Superior temporal gyrus (tissue), 1 donor: ENCODE data around the gene FHL2.
"Not testable (repeated sequence)": the region's sequence is repeated elsewhere in the genome, so short reads cannot be mapped to it uniquely, and the experiment has no call there.

Experiments used
- DNase-seq: peaks from one replicate; pipeline ENCODE4 v3.0.0-alpha.2; 2016; ENCODE audit errors: extremely low spot score

Gene FHL2

GRCh38 chr2:105344704-105345345, 54.0 kb downstream of the FHL2 start:
- peak; percentile 73 for DNase-seq

DNA sequence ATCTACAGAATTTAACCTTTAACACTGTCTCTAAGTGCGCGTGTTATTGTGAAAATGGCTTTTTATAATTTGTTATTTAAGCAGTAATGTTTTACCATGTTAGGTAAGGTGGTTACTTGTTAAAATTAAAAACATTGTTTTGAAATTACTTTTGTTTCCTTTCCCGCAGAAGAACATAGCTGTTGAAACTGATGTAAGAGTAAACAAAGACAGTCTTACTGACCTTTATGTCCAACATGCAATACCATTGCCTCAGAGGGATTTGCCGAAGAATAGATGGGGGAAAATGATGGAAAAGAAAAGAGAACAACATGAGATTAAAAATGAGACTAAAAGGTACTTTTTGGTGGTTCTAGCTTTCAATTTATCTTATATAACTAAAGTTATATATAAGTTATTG, 59.4 kb downstream of the FHL2 start:
- no peak for DNase-seq

GRCh38 chr2:105338020-105338385, 60.8 kb downstream of the FHL2 start:
- DNase-seq: no peak

- DNase-seq: peak; percentile 92
Observed at GRCh38 chr2:105337122-105338019, 61.5 kb downstream of the FHL2 start, which contains the start of gene C2orf49. C2orf49 (plus strand) TSS chr2:105337540; CDS start chr2:105337588, 48 bp downstream.

DNA sequence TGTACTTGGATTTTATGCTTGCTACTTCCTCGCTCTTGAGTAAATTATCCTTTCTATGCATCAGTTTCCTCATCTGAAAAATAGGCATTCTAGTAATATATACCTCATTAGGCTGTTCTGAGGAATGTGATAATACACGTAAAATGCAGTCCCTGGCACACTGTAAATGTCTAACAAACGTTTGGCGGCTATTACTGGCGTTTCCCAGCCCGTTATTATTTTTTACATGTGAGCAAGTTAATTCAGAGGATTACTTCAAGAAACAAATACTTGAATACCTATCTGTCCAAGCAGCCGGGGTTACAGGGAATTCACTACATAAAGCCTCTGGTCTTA, 62.1 kb downstream of the FHL2 start:
- no peak for DNase-seq

GRCh38 chr2:105335469-105335868, 63.4 kb downstream of the FHL2 start:
- no peak for DNase-seq

DNA sequence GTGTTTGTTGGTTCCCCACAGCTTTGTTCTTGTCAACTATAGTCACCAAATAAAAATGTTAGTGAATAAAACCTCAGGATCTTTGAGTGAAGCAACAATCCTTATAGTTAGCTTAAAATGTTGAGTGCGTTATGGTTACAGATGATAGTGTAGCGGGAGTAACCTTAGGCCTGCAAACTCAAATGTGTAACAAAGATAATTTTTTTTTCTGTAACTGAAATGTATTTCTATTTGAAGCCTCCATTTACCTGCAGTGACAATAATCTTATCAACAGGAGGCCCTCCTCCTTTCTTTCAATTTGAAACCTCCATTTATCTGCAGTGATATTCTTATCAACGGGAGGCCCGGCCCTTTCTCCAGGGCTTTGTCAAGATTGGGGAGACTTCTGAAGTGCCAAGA, 64.6 kb downstream of the FHL2 start:
- DNase-seq: no peak

DNA sequence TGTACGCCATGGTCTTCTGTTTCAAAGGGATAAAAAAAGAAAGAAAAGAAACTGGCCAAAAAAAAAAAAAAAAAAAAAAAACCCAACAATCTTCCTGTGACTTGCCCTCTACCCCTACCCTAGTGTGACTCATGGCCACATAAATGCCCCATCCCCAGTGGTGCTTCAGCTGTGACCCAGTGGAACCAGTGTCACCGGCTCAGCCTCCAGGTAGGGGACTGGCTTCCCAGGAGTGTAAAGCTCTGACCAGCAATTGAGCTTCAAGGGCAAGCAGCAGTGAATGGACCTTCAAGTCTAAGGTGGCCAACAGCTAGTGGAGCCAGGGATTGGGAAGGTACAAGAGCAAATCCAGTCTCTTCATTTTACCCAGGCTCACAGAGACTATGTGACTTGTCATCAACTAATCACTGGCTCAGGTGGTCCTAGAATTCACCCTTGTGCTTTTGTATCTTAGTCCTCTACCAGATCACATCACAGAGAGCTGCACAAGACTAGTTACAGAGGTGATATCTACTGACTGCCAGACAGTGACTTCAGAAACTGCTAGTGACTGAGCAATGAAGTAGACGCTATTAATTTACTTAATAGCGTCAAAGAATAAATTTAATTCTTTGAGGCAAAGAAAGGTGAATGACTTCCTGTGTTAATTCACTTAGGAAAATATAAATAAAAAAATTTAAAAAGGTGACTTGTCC, 68.0 kb downstream of the FHL2 start:
- DNase-seq: no peak

GRCh38 chr2:105329561-105330495, 69.0 kb downstream of the FHL2 start, which contains the start of gene TGFBRAP1:
TGFBRAP1 (minus strand) TSS chr2:105329735; CDS start chr2:105308301, 21,434 bp downstream.
- peak; percentile 51 for DNase-seq

GRCh38 chr2:105329197-105329554, 69.7 kb downstream of the FHL2 start:
- DNase-seq: no peak

DNA sequence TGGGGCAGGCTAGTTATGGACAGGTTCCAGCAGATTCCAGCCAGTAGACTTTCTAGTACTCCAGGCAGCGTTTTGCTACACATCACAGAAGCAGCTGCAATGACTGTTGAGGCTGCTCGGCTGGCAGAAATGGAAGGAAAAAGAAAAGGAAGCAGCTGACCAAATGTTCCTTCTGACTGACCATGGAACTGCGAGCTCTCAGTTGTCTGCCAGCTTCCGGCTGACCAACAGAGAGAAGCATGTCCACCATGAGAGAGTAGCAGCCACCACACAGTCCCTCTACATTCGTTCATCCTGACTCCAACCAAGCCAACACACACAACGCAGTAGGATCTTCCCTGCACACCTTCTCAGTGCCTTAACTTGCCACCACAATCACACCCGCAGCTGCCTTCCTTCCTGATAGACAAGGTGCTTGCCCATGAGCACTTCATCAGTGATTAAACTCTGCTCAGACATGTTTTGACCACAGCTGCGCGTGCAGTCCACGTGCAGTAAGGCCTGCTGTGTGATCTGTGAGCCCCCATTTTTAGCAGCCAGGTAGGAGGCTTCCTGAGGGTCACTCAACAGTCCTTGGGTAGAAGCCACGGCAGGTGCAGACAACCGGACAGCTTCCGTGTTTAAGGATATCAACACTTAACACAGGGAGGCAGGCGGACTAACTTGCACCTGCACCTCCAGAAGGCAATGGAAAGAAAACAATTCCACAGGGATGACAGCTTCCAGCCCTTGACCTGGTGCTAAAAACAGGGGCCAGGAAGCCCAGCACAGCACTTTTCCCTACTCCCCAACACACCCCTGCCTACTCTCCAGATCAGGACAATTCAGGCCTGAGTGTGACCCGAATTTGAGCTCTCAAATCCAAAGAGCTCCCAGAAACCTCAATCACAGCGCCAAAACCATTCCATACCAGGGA, 70.3 kb downstream of the FHL2 start:
- DNase-seq: peak; percentile 49

- DNase-seq: no peak
Observed at GRCh38 chr2:105327690-105328089, 71.2 kb downstream of the FHL2 start.

DNA sequence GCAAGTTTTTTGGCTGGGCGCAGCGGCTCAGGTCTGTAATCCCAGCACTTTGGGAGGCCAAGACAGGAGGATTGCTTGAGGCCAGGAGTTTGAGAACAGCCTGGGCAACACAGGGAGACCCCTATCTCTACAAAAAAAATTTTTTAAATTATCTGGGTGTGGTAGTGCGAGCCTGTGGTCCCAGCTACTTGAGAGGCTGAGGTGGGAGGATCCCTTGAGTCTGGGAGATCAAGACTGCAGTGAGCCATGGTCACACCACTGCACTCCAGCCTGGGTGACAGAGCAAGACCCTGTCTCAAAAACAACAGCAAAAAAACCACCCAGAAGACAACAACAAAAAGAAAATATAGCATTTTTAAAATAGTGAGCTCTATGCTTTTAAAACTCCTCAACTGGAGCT, 71.6 kb downstream of the FHL2 start:
- DNase-seq: not testable (repeated sequence)

DNA sequence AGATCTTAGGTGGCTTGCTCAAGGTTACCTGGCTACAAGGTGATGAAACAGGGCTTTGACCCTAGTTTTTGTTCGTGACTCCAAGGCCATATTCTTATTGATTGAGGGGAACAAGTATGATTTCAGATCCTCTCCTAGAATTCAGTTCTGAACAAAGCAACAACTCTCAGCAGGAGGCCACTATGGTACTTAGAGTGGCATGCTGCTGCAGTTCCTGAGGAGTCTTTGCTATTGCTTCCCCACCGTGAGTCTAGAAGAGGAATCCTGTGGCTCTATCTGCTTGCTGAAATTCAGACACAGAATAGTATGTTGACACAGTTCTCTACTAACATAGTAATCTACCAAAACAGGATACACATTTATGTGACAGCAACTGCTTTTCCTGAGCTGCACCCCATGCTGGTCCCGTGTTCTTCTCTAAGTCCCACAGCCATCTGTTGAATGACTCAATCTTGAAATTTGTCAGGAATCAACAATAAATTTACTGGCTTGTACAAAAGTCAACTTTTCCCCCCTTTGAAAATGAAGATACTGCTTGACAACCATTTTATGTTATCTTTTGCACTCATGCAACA, 73.4 kb downstream of the FHL2 start:
- no peak for DNase-seq

DNA sequence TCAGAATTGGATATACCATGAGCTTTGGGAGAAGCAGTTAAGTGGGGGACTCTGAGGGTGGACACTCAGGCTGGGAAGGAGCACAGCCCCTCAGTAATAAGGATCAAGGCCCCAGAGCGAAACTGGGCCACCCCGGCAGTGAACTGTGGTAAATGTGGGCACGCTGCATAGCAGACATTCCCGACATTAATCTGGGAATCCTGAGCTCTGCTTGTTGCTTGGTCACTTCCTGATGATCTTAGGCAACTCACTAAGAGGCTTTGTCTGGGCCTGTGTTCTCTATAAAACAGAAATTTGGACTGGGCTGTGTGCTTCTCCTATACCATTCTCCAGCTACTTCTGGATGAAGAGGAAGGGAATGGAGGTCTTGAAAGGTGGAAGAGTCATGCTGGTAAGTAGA, 74.1 kb downstream of the FHL2 start:
- DNase-seq: no peak

DNA sequence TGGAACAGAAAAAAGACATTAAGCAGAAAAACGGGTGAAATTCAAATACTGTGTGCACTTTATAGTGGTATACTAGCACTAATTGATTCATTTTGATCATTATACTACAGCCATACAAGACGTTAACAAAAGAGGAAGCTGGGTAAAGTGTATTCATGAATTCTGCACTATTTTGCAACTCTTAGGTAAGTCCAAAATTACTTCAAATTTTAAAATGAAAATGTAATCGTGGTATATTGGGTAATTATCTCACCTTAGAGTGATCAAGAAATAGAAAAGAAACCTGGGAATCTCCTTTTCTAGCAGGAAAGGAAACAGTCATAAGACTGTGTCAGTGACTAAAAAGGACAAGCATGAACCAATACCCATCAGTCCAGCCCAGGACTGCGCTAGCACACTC, 74.8 kb downstream of the FHL2 start:
- no peak for DNase-seq

DNA sequence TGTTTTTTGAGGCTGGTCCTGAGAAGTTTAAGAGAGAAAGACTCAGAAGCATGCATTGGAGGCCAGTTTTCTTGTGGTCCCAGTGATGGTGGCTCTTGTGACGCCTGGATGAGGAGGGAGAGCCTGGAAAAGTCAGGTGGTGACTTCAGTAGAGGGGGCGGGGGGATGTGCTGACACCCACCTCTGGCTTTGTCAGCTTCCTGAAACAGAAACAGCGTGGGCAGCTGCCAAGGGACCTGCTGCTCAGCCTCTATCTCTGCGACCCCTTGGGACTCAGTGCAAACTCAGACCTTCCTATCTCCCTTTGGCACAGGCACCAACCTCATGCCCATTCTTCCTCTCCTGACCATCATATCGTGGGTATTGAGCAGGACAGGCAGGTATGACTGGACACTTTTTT, 75.7 kb downstream of the FHL2 start:
- DNase-seq: no peak

DNA sequence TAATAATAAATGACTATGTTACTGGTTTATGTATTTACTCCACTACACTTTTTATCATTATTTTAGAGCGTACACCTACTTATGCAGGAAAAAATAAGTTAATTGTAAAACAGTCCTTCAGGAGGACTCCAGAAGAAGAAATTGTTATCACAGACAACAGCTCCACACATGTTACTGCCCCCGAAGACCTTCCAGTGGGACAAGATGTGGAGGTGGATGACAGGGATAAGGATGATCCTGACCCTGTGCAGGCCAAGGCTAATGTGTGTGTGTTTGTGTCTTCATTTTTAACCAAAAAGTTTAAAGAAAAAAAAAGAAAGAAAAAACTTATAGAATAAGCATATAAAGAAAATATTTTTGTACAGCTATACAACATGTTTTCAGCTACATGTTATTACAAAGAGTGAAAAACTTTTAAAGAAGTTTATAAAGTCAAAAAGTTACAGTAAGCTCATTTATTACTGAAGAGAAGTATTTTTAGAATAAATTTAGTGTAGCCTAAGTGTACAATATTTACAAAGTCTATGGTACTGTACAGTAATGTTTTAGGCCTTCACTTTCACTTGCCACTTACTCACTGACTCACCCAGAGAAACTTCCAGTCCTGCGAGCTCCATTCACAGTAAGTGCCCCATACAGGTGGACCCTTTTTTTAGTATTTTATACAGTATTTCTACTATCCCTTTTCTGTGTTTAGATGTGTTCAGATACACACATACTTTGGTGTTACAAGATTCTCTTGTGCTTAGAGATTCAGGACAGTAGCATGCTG, 76.8 kb downstream of the FHL2 start:
- no peak for DNase-seq

DNA sequence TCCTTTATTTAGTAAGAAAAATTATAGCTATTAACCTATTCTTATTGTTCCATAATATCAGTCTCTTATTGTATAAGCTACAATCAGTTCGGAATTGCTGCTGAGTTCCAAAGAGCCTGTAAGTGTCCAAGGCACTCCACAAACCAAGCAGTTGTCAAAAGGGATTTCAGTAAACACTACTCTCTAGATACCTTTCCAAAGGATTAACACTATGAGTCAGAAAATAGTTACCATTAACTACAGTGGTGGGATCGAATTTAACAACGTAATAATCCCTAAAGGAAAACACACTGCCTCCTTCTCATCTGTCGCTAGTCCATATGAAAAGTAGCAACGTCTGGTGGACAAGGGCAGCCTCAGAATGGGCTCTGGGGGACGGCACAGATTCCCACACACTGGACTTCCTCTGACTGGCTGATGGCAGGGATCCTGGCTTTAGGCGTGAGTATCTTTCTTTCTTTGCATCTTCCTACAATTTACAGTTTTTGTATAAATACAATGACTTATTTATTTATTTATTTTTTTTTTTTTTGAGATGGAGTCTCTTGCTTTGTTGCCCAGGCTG, 78.1 kb downstream of the FHL2 start:
- no peak for DNase-seq
